A673 (cell line): ENCODE data around the gene PTPN11. TPM values are rescaled to one million over a fixed set of nuclear protein-coding genes. Genes with fewer than 3 reads are reported as not detected.
"Not testable (repeated sequence)": the region's sequence is repeated elsewhere in the genome, so short reads cannot be mapped to it uniquely, and the experiment has no call there.

Experiments
- BruUV-seq: library from RNA; stranded (reverse); fragments of 400-500 nt; replicated peaks from 2 replicates; lab custom pipeline; 2021; lab: Mats Ljungman, UMichigan
- CTCF ChIA-PET: fragments of 300-600 bp; sonication (Branson Sonifier 250); formaldehyde crosslinking; loops from one replicate; lab custom pipeline; 2022; ENCODE audit warnings: antibody characterized with exemption; lab: Charles Lee
- POLR2A ChIA-PET: fragments of 300-600 bp; sonication (Branson Sonifier 250); formaldehyde crosslinking; loops from one replicate; lab custom pipeline; 2022; ENCODE audit warnings: antibody characterized with exemption; ENCODE audit not compliant: low non-redundant PET; lab: Charles Lee
- DNase-seq: peaks from one replicate; pipeline ENCODE4 v3.0.0-alpha.2; 2015; ENCODE audit warnings: low spot score
- H3K27ac ChIP-seq: fragments of 200-600 bp; sonication (generic); 2 replicates; pipeline ENCODE4 v1.5.1; 2016; ENCODE audit warnings: mixed run types, low read depth, mild to moderate bottlenecking, mixed read lengths, antibody characterized with exemption, low read length; ENCODE audit not compliant: poor library complexity, severe bottlenecking
- H3K27me3 ChIP-seq: fragments of 200-600 bp; sonication (generic); replicated peaks from 2 replicates; pipeline ENCODE4 v1.6.1; 2017; ENCODE audit warnings: mixed run types, low read depth, mild to moderate bottlenecking, mixed read lengths, antibody characterized with exemption, low read length; ENCODE audit not compliant: insufficient read depth, poor library complexity
- H3K36me3 ChIP-seq: fragments of 200-600 bp; sonication (generic); 2 replicates; pipeline ENCODE4 v1.6.1; 2016; ENCODE audit warnings: mixed run types, mild to moderate bottlenecking, mixed read lengths, antibody characterized with exemption, low read length; ENCODE audit not compliant: insufficient read depth, poor library complexity, severe bottlenecking
- H3K4me1 ChIP-seq: fragments of 200-600 bp; sonication (generic); 2 replicates; pipeline ENCODE4 v1.6.1; 2017; ENCODE audit warnings: mixed run types, mild to moderate bottlenecking, mixed read lengths, antibody characterized with exemption, low read length; ENCODE audit not compliant: insufficient read depth, poor library complexity, severe bottlenecking
- H3K4me3 ChIP-seq: fragments of 200-600 bp; sonication (generic); 2 replicates; pipeline ENCODE4 v1.5.1; 2016; ENCODE audit warnings: low read depth, mixed run types, mild to moderate bottlenecking, mixed read lengths, low read length; ENCODE audit not compliant: poor library complexity, severe bottlenecking
- H3K9me3 ChIP-seq: fragments of 200-600 bp; sonication (generic); 2 replicates; pipeline ENCODE4 v1.6.1; 2016; ENCODE audit warnings: mixed run types, low read depth, mild to moderate bottlenecking, mixed read lengths, antibody characterized with exemption, low read length; ENCODE audit not compliant: poor library complexity, severe bottlenecking
- EZH2 ChIP-seq: fragments of 200-600 bp; sonication (generic); IDR thresholded peaks from 2 replicates; pipeline ENCODE4 v1.6.1; 2017; ENCODE audit warnings: borderline replicate concordance, low read depth, mild to moderate bottlenecking, mixed read lengths, antibody characterized with exemption, low read length; ENCODE audit not compliant: poor library complexity, severe bottlenecking
- intact Hi-C: fragments of 100-400 bp; cut with micrococcal nuclease; formaldehyde crosslinking; loops from one replicate; pipeline ENCODE4 v1.10.0; 2022; ENCODE audit not compliant: unreplicated experiment
- total RNA-seq: library from RNA; stranded (reverse); gene quantifications from 2 replicates; pipeline ENCODE4 v1.2.3, GENCODE V29; 2021
- TF ChIP-seq, protein P1 (sequence below): fragments of 300-800, 200-600 bp; sonication (generic); conservative IDR thresholded peaks from 2 replicates; pipeline ENCODE4 v1.5.1; 2017; ENCODE audit warnings: low read depth, mild to moderate bottlenecking, antibody characterized with exemption, low read length, moderate library complexity, mixed read lengths

Gene PTPN11
- total RNA-seq, 1 experiment from 2014 or later: 158 TPM

GRCh38 chr12:112386726-112387125, 32.0 kb upstream of the PTPN11 start:
- Histone ChIP-seq H3K27ac (peak overlapping the region; percentile 43), H3K4me1 (peaks cover 15% of the 10 kb centered on the region), H3K9me3 (no peaks in the 10 kb centered on the region), H3K36me3 (no peaks in the 10 kb centered on the region), H3K27me3 (no peaks in the 10 kb centered on the region), H3K4me3 (no peak overlapping the region)
- CTCF ChIA-PET: interaction anchor here (0.7 to 1.9 kb wide), 5 partner anchors 16 to 442 kb away, joined by 3 to 33 read pairs (median 5); no protein-coding TSS in a partner anchor
- POLR2A ChIA-PET: interaction anchor here (0.6 kb wide), 1 partner anchor 278 kb away, joined by 10 read pairs; no protein-coding TSS in a partner anchor
- intact Hi-C loops: loop anchor here (1.0 to 10.0 kb wide), 4 partner anchors 92 to 434 kb away; partner anchors contain the start of genes ERP29 and TMEM116
- BruUV-seq: no TSS peak
- peak; percentile 36 for DNase-seq
- TF ChIP-seq, protein P1, sequence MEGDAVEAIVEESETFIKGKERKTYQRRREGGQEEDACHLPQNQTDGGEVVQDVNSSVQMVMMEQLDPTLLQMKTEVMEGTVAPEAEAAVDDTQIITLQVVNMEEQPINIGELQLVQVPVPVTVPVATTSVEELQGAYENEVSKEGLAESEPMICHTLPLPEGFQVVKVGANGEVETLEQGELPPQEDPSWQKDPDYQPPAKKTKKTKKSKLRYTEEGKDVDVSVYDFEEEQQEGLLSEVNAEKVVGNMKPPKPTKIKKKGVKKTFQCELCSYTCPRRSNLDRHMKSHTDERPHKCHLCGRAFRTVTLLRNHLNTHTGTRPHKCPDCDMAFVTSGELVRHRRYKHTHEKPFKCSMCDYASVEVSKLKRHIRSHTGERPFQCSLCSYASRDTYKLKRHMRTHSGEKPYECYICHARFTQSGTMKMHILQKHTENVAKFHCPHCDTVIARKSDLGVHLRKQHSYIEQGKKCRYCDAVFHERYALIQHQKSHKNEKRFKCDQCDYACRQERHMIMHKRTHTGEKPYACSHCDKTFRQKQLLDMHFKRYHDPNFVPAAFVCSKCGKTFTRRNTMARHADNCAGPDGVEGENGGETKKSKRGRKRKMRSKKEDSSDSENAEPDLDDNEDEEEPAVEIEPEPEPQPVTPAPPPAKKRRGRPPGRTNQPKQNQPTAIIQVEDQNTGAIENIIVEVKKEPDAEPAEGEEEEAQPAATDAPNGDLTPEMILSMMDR: no peak
- TF ChIP-seq EZH2: no peak

GRCh38 chr12:112389228-112389627, 29.5 kb upstream of the PTPN11 start:
- POLR2A ChIA-PET: no interaction called here
- no peak for DNase-seq
- H3K9me3 ChIP-seq: no peaks in the 10 kb centered on the region
- H3K27me3 ChIP-seq: no peaks in the 10 kb centered on the region
- TF ChIP-seq, protein P1: no peak
- TF ChIP-seq EZH2: no peak
- peaks cover 15% of the 10 kb centered on the region for H3K4me1 ChIP-seq
- H3K4me3 ChIP-seq: no peak overlapping the region
- BruUV-seq: no TSS peak
- CTCF ChIA-PET: no interaction called here
- H3K27ac ChIP-seq: no peak overlapping the region
- no peaks in the 10 kb centered on the region for H3K36me3 ChIP-seq
- intact Hi-C loops: loop anchor here (5.0 to 10.0 kb wide), 3 partner anchors 94 to 437 kb away; partner anchors contain the start of genes ERP29 and TMEM116

GRCh38 chr12:112389922-112390654, 28.7 kb upstream of the PTPN11 start:
- H3K36me3 ChIP-seq, H3K27me3 ChIP-seq, BruUV-seq, POLR2A ChIA-PET, H3K9me3 ChIP-seq, H3K27ac ChIP-seq, H3K4me3 ChIP-seq, CTCF ChIA-PET, DNase-seq: not testable (repeated sequence)
- peaks cover 15% of the 10 kb centered on the region for H3K4me1 ChIP-seq
- intact Hi-C loops: loop anchor here (5.0 to 10.0 kb wide), 3 partner anchors 95 to 438 kb away; partner anchors contain the start of genes ERP29 and TMEM116

- Histone ChIP-seq H3K27me3 (no peaks in the 10 kb centered on the region), H3K9me3 (no peaks in the 10 kb centered on the region), H3K4me3 (no peak overlapping the region), H3K36me3 (no peaks in the 10 kb centered on the region), H3K27ac (no peak overlapping the region), H3K4me1 (no peaks in the 10 kb centered on the region)
- TF ChIP-seq, protein P1: no peak
- TF ChIP-seq EZH2: no peak
- POLR2A ChIA-PET: no interaction called here
- no TSS peak for BruUV-seq
- intact Hi-C loops: no loop called here
- DNase-seq: no peak
- CTCF ChIA-PET: no interaction called here
Measured at GRCh38 chr12:112393328-112393727, 25.4 kb upstream of the PTPN11 start.
